IMR-90 (cell line): ENCODE results near the gene VWA5A. TPM values are rescaled to one million over a fixed set of nuclear protein-coding genes. Genes with fewer than 3 reads are reported as not detected.

Experiments
- ATAC-seq: fragments of 200-7000 bp; cut with Tn5 transposase; 2 replicates; pipeline ENCODE4 v1.9.1; 2020; ENCODE audit warnings: low read depth, mild to moderate bottlenecking, moderate library complexity
- BruUV-seq: library from RNA; stranded (reverse); fragments of 400-500 nt; replicated peaks from 2 replicates; lab custom pipeline; 2021; lab: Mats Ljungman, UMichigan
- CTCF ChIA-PET: fragments of 300-600 bp; formaldehyde crosslinking; extraction: SDS; loops from one replicate; lab custom pipeline; 2021; ENCODE audit warnings: antibody characterized with exemption; lab: Yijun Ruan, JAX
- POLR2A ChIA-PET: fragments of 300-600 bp; sonication (Branson Sonifier 250); formaldehyde crosslinking; loops from one replicate; lab custom pipeline; 2022; ENCODE audit warnings: antibody characterized with exemption; ENCODE audit not compliant: unreplicated experiment; lab: Charles Lee
- DNase-seq: peaks from one replicate; pipeline ENCODE4 v3.0.0; 2013
- H2AFZ ChIP-seq: replicated peaks from 2 replicates; pipeline ENCODE3; 2013; ENCODE audit warnings: low read length, mild to moderate bottlenecking; ENCODE audit not compliant: poor library complexity
- H2AK5ac ChIP-seq: 2 replicates; pipeline ENCODE4 v1.6.1; 2013; ENCODE audit warnings: low read depth, low read length, inconsistent platforms
- H2AK9ac ChIP-seq: replicated peaks from 2 replicates; pipeline ENCODE3; 2013; ENCODE audit warnings: mild to moderate bottlenecking, low read depth, low read length, moderate library complexity; ENCODE audit not compliant: poor library complexity
- H2BK120ac ChIP-seq: 2 replicates; pipeline ENCODE4 v1.6.1; 2013; ENCODE audit warnings: low read depth, low read length, inconsistent platforms
- H2BK15ac ChIP-seq: 3 replicates; pipeline ENCODE4 v1.6.1; 2013; ENCODE audit warnings: low read depth, low read length, inconsistent platforms
- H2BK20ac ChIP-seq: 2 replicates; pipeline ENCODE4 v1.6.1; 2013; ENCODE audit warnings: low read depth, mild to moderate bottlenecking, inconsistent platforms, low read length, moderate library complexity
- H2BK5ac ChIP-seq: 2 replicates; pipeline ENCODE4 v1.6.1; 2013; ENCODE audit warnings: mild to moderate bottlenecking, low read depth, low read length, inconsistent platforms; ENCODE audit not compliant: poor library complexity, severe bottlenecking
- H3K14ac ChIP-seq: replicated peaks from 2 replicates; pipeline ENCODE4 v1.6.1; 2013; ENCODE audit warnings: low read depth, low read length, inconsistent platforms
- H3K18ac ChIP-seq: 2 replicates; pipeline ENCODE4 v1.6.1; 2013; ENCODE audit warnings: low read depth, low read length, control low read depth
- H3K23ac ChIP-seq: 2 replicates; pipeline ENCODE4 v1.6.1; 2013; ENCODE audit warnings: low read depth, low read length, inconsistent platforms
- H3K27ac ChIP-seq: 2 replicates; pipeline ENCODE4 v1.5.1; 2013; ENCODE audit warnings: mild to moderate bottlenecking, control low read depth, low read length; ENCODE audit not compliant: insufficient read depth
- H3K27me3 ChIP-seq: 2 replicates; pipeline ENCODE4 v1.6.1; 2013; ENCODE audit warnings: low read length; ENCODE audit not compliant: control insufficient read depth, insufficient read depth
- H3K36me3 ChIP-seq: 2 replicates; pipeline ENCODE4 v1.6.1; 2013; ENCODE audit warnings: low read length, mixed read lengths; ENCODE audit not compliant: control insufficient read depth, insufficient read depth
- H3K4ac ChIP-seq: 2 replicates; pipeline ENCODE4 v1.6.1; 2013; ENCODE audit warnings: low read depth, low read length, inconsistent platforms
- H3K4me1 ChIP-seq: 2 replicates; pipeline ENCODE4 v1.6.1; 2013; ENCODE audit warnings: low read length, mixed read lengths; ENCODE audit not compliant: control insufficient read depth, insufficient read depth
- H3K4me2 ChIP-seq: 2 replicates; pipeline ENCODE4 v1.6.1; 2013; ENCODE audit warnings: low read depth, mild to moderate bottlenecking, control low read depth, low read length, moderate library complexity
- H3K4me3 ChIP-seq: 2 replicates; pipeline ENCODE4 v1.5.1; 2013; ENCODE audit warnings: low read depth, mild to moderate bottlenecking, control low read depth, low read length, moderate library complexity; ENCODE audit not compliant: insufficient read depth
- H3K56ac ChIP-seq: 2 replicates; pipeline ENCODE4 v1.6.1; 2013; ENCODE audit warnings: low read length, inconsistent platforms; ENCODE audit not compliant: insufficient read depth; ENCODE audit errors: extremely low read depth
- H3K79me1 ChIP-seq, 2 experiments: 2 replicates each; pipeline ENCODE4 v1.6.1; 2013; ENCODE audit warnings: low read length in 2 of 2, inconsistent platforms in 1 of 2, low read depth in 1 of 2
- H3K9ac ChIP-seq: 2 replicates; pipeline ENCODE4 v1.6.1; 2013; ENCODE audit warnings: low read depth, low read length, control low read depth
- H3K9me1 ChIP-seq: 2 replicates; pipeline ENCODE4 v1.6.1; 2013; ENCODE audit warnings: low read length, inconsistent platforms; ENCODE audit not compliant: insufficient read depth
- H3K9me3 ChIP-seq: 2 replicates; pipeline ENCODE4 v1.6.1; 2013; ENCODE audit warnings: low read length; ENCODE audit not compliant: control insufficient read depth, insufficient read depth
- H4K20me1 ChIP-seq: 2 replicates; pipeline ENCODE4 v1.6.1; 2013; ENCODE audit warnings: low read length, inconsistent platforms; ENCODE audit not compliant: insufficient read depth
- H4K5ac ChIP-seq: 2 replicates; pipeline ENCODE4 v1.6.1; 2013; ENCODE audit warnings: mild to moderate bottlenecking, low read depth, low read length, control low read depth
- H4K8ac ChIP-seq, 2 experiments: 2 replicates each; pipeline ENCODE4 v1.6.1; 2013; ENCODE audit warnings: low read depth in 2 of 2, low read length in 2 of 2, control low read depth in 1 of 2, inconsistent platforms in 1 of 2
- H4K91ac ChIP-seq: 2 replicates; pipeline ENCODE4 v1.6.1; 2013; ENCODE audit warnings: low read depth, low read length, inconsistent platforms; ENCODE audit not compliant: insufficient read depth
- BHLHE40 ChIP-seq: fragments of 150-350 bp; IDR thresholded peaks from 2 replicates; pipeline ENCODE4 v1.6.1; 2016; ENCODE audit warnings: mild to moderate bottlenecking, low read depth, low read length
- CEBPB ChIP-seq: IDR thresholded peaks from 2 replicates; pipeline ENCODE4 v1.6.1; 2012; ENCODE audit warnings: low read depth, low read length, improper control_type of control experiment
- CTCF ChIP-seq: conservative IDR thresholded peaks from 2 replicates; pipeline ENCODE4 v1.5.1; 2012; ENCODE audit warnings: mild to moderate bottlenecking, low read depth, low read length, improper control_type of control experiment
- FOS ChIP-seq: fragments of 150-350 bp; IDR thresholded peaks from 2 replicates; pipeline ENCODE4 v1.6.1; 2016; ENCODE audit warnings: low read depth, low read length
- MAFK ChIP-seq: IDR thresholded peaks from 2 replicates; pipeline ENCODE4 v1.6.1; 2012; ENCODE audit warnings: low read depth, low read length, improper control_type of control experiment
- MAZ ChIP-seq: IDR thresholded peaks from 2 replicates; pipeline ENCODE4 v1.6.1; 2012; ENCODE audit warnings: low read depth, mild to moderate bottlenecking, low read length, improper control_type of control experiment, moderate library complexity, borderline replicate concordance
- MXI1 ChIP-seq: IDR thresholded peaks from 2 replicates; pipeline ENCODE4 v1.6.1; 2012; ENCODE audit warnings: low read depth, mild to moderate bottlenecking, low read length, moderate library complexity, borderline replicate concordance
- RAD21 ChIP-seq: IDR thresholded peaks from 2 replicates; pipeline ENCODE4 v1.6.1; 2012; ENCODE audit warnings: low read length, improper control_type of control experiment
- RFX5 ChIP-seq: IDR thresholded peaks from 2 replicates; pipeline ENCODE4 v1.8.0; 2012; ENCODE audit warnings: low read depth, mild to moderate bottlenecking, low read length, moderate library complexity
- SMC3 ChIP-seq: fragments of 150-350 bp; IDR thresholded peaks from 2 replicates; pipeline ENCODE4 v1.6.1; 2016; ENCODE audit warnings: low read depth, mild to moderate bottlenecking, antibody characterized with exemption, low read length, moderate library complexity
- WGBS, 2 experiments: methylation state at CpG; one replicate each; pipeline versions ENCODE4 v1.1.5 to v1.1.7; 2013; ENCODE audit warnings: missing lambda C conversion rate in 2 of 2; ENCODE audit not compliant: insufficient read length in 1 of 2; ENCODE audit errors: extremely low coverage in 2 of 2; 5-methylcytosine and 5-hydroxymethylcytosine counted together
- dilution Hi-C: fragments of 300-500 bp; cut with HindIII; formaldehyde crosslinking; loops from one replicate; pipeline ENCODE4 v1.14.3; 2018; ENCODE audit warnings: low sequenced_read_pairs; ENCODE audit not compliant: unreplicated experiment
- in situ Hi-C: fragments of 300-500 bp; cut with MboI; formaldehyde crosslinking; loops from 3 replicates; pipeline ENCODE4 v1.14.3; 2019; ENCODE audit warnings: low sequenced_read_pairs, inconsistent platforms, mixed read lengths
- intact Hi-C: fragments of 100-400 bp; cut with micrococcal nuclease; formaldehyde crosslinking; loops from 2 replicates; pipeline ENCODE4 v1.10.0; 2022
- polyA plus RNA-seq, 3 experiments: library from polyadenylated mRNA; depleted of rRNA; stranded (reverse); fragments of >200 nt; gene quantifications; 2 replicates each; pipeline ENCODE4 v1.2.3, GENCODE V29; 2012; ENCODE audit warnings: low replicate concordance in 1 of 3
- total RNA-seq: library from RNA; depleted of rRNA; stranded (reverse); fragments of >200 nt; gene quantifications from 2 replicates; pipeline ENCODE4 v1.2.3, GENCODE V29; 2012

The VWA5A gene
- total and polyA plus RNA-seq, 2 of the 4 experiments (the other 2 are of a cell fraction): 5.6 to 6.8 TPM

- H3K36me3 ChIP-seq: peaks cover 22% of the 10 kb centered on the region
- no peak overlapping the region for H3K18ac ChIP-seq
- H3K27me3 ChIP-seq: no peaks in the 10 kb centered on the region
- H2AFZ ChIP-seq: no peak overlapping the region
- no peak overlapping the region for H3K56ac ChIP-seq
- H2BK15ac ChIP-seq: no peak overlapping the region
- dilution Hi-C loops: no loop called here
- ChIA-PET CTCF (no interaction called here), POLR2A (no interaction called here)
- no peak overlapping the region for H3K4ac ChIP-seq
- no peak overlapping the region for H3K9ac ChIP-seq
- H3K23ac ChIP-seq: no peak overlapping the region
- H2AK5ac ChIP-seq: no peak overlapping the region
- no peak overlapping the region for H4K8ac ChIP-seq
- no peak overlapping the region for H2BK5ac ChIP-seq
- DNase-seq: no peak
- no peak overlapping the region for H3K4me3 ChIP-seq
- no peak overlapping the region for H3K27ac ChIP-seq
- TF ChIP-seq BHLHE40: no peak
- no peak for TF ChIP-seq CTCF
- TF ChIP-seq RAD21: no peak
- TF ChIP-seq MAZ: no peak
- no peak for TF ChIP-seq RFX5
- no peak for TF ChIP-seq SMC3
- no peak for TF ChIP-seq CEBPB
- no peak for TF ChIP-seq MAFK
- TF ChIP-seq MXI1: no peak
- no peak for TF ChIP-seq FOS
- peaks cover 3% of the 10 kb centered on the region for H3K4me1 ChIP-seq
- no peak overlapping the region for H3K4me2 ChIP-seq
- H2BK20ac ChIP-seq: no peak overlapping the region
- no peak overlapping the region for H2BK120ac ChIP-seq
- in situ Hi-C loops: no loop called here
- no peaks in the 10 kb centered on the region for H3K9me3 ChIP-seq
- no peak overlapping the region for H4K91ac ChIP-seq
- no TSS peak for BruUV-seq
- peaks cover 2% of the 10 kb centered on the region; the same call in 1 of the 2 replicates for H3K9me1 ChIP-seq
- H3K79me1 ChIP-seq: no peaks in the 10 kb centered on the region
- ATAC-seq: no peak
- WGBS, 2 experiments: no CpG with 5 or more reads among the region's 2 CpGs
- H3K14ac ChIP-seq: no peak overlapping the region
- H2AK9ac ChIP-seq: no peak overlapping the region
- H4K20me1 ChIP-seq: no peaks in the 10 kb centered on the region
- intact Hi-C loops: no loop called here
- H4K5ac ChIP-seq: no peak overlapping the region
These were observed 3.9 kb downstream of the VWA5A start for GRCh38 chr11:124119103-124119502.
